Epithelial cell of umbilical artery (primary cell): Measurements from ENCODE around the gene WSB2. TPM values are rescaled to one million over a fixed set of nuclear protein-coding genes. Genes with fewer than 3 reads are reported as not detected.

Source experiments
- total RNA-seq: library from RNA; depleted of rRNA; stranded (reverse); fragments of >200 nt; gene quantifications from 2 replicates; pipeline ENCODE4 v1.2.3, GENCODE V29; 2014

WSB2 gene
- total RNA-seq = 75.8 and 77.6 TPM in 2 replicates

GRCh38 chr12:118061011-118061872 lies at the start of gene WSB2:
Gene WSB2 (minus strand): TSS chr12:118061179. CDS start chr12:118061048, 131 bp downstream.

GRCh38 chr12:118103601-118104382 lies 42.8 kb upstream of the WSB2 start, which contains the start of gene VSIG10:
Gene VSIG10 (minus strand): TSS chr12:118104011. CDS start chr12:118103671, 340 bp downstream.

DNA sequence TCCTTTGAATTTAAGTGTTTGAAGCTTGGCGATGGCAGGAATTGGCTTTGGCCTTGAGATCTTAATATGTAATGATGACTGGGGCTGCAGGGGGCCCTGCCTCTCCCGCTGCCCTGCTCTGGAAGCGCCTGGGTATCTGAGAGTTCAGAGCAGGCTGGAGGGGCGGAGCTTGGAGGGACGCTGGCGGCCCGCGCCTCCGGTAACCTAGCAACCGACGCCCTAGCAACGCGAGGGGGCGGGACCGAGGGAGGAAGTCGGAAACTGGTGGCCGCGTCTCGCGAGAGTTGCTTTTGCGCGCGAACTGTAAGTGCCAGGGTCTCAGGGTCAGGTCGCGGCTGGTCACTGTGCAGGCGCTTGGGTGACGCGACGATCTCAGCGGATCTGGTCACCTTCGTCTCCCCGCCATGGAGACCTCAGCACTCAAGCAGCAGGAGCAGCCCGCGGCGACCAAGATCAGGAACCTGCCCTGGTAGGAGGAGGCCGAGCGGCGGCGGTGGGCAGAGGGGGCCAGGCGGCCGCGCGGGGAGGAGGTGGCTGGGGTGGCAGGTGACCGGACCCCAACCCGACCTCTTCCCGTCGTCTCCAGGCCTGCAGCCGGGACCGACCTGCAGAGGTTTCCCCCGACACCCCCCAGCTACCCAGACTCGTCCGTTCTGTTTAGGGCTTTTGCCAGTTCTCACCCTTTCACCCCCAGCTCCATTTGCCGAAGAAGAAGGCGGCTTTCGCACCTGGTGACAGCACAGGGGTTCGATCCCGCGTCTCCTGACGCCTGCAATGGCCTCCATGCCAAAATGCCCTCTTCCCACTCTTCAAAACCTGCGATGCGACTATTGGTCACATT lies 44.3 kb downstream of the WSB2 start, which contains the start of gene RFC5:
Gene RFC5 (plus strand): TSS at position 280 of the 841 bp plus-strand sequence. CDS start 125 bp downstream, at position 405.

Other genes with a start within 250 kb of the WSB2 start
- gene KSR2, start 92.2 kb downstream of the WSB2 start, total RNA-seq = 0.30 and 0.32 TPM in 2 replicates
- 16.2 and 20.4 TPM in 2 replicates for gene RFC5, start 44.5 kb downstream of the WSB2 start, total RNA-seq
- 20.5 and 34.0 TPM in 2 replicates for gene VSIG10, start 42.8 kb upstream of the WSB2 start, total RNA-seq
- gene PEBP1, start 74.9 kb upstream of the WSB2 start, total RNA-seq = 148 and 156 TPM in 2 replicates